22Rv1 (cell line): ENCODE measurements around the gene WDR53.

ENCODE experiments used
- ZFX ChIP-seq: fragments of 450-650 bp; IDR thresholded peaks from 2 replicates; pipeline ENCODE4 v1.6.1; 2017; ENCODE audit warnings: antibody characterized with exemption, borderline replicate concordance
- TF ChIP-seq, protein P1 (sequence below): fragments of 450-650 bp; IDR thresholded peaks from 2 replicates; pipeline ENCODE4 v1.5.1; 2017; ENCODE audit warnings: mild to moderate bottlenecking

DNA sequence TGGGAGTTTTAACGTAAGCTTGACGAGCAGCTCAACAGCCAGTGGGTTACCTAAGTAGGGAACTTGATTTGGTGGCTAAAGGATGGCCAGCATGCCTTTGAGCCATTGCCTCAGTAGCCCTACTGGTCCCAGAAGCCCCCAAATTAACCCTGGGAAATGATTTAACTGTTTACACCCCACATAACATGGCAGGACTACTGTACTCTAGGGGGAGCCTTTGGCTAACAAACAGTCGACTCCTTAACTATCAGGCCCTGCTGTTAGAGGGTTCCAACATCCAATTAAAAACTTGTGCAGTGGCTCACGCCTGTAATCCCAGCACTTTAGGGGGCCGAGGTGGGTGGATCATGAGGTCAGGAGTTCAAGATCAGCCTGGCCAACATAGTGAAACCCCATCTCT, 43.8 kb downstream of the WDR53 start:
- TF ChIP-seq, protein P1, sequence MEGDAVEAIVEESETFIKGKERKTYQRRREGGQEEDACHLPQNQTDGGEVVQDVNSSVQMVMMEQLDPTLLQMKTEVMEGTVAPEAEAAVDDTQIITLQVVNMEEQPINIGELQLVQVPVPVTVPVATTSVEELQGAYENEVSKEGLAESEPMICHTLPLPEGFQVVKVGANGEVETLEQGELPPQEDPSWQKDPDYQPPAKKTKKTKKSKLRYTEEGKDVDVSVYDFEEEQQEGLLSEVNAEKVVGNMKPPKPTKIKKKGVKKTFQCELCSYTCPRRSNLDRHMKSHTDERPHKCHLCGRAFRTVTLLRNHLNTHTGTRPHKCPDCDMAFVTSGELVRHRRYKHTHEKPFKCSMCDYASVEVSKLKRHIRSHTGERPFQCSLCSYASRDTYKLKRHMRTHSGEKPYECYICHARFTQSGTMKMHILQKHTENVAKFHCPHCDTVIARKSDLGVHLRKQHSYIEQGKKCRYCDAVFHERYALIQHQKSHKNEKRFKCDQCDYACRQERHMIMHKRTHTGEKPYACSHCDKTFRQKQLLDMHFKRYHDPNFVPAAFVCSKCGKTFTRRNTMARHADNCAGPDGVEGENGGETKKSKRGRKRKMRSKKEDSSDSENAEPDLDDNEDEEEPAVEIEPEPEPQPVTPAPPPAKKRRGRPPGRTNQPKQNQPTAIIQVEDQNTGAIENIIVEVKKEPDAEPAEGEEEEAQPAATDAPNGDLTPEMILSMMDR, result no peak
- no peak for TF ChIP-seq ZFX
